CD14-positive monocyte (primary cell): ENCODE measurements around the gene RBKS. TPM values are rescaled to one million over a fixed set of nuclear protein-coding genes. Genes with fewer than 3 reads are reported as not detected.

ENCODE experiments used
- DNase-seq, 3 donors: peaks; one replicate each; pipeline ENCODE4 v3.0.0-alpha.2; 2011 to 2022
- H2AFZ ChIP-seq: 2 replicates; pipeline ENCODE4 v1.6.0; 2012; ENCODE audit warnings: mild to moderate bottlenecking, low read depth, low read length, inconsistent platforms; ENCODE audit not compliant: insufficient read depth, poor library complexity, severe bottlenecking
- H3K27ac ChIP-seq, 2 donors: 1 replicate in 1 of 2; 2 replicates in 1 of 2; pipeline ENCODE4 v1.5.1; 2012 to 2013; ENCODE audit warnings: low read length in 2 of 2, control low read depth in 1 of 2, inconsistent platforms in 1 of 2, low read depth in 1 of 2, mild to moderate bottlenecking in 1 of 2
- H3K27me3 ChIP-seq, 2 donors: one replicate each; pipeline versions ENCODE4 v1.6.0 to v1.6.1; 2011 to 2013; ENCODE audit warnings: low read length in 2 of 2; ENCODE audit not compliant: control insufficient read depth in 2 of 2, insufficient read depth in 2 of 2
- H3K36me3 ChIP-seq, 2 donors: replicated peaks in 1 of 2; 1 replicate in 1 of 2; 2 replicates in 1 of 2; pipeline versions ENCODE4 v1.5.1 to v1.6.1; 2012 to 2013; ENCODE audit warnings: low read length in 2 of 2, control low read depth in 1 of 2, inconsistent platforms in 1 of 2, mild to moderate bottlenecking in 1 of 2; ENCODE audit not compliant: insufficient read depth in 2 of 2, control insufficient read depth in 1 of 2
- H3K4me1 ChIP-seq, 2 donors: 1 replicate in 1 of 2; 2 replicates in 1 of 2; pipeline versions ENCODE4 v1.5.1 to v1.6.1; 2012 to 2013; ENCODE audit warnings: low read length in 2 of 2, control low read depth in 1 of 2, inconsistent platforms in 1 of 2, mild to moderate bottlenecking in 1 of 2, moderate library complexity in 1 of 2; ENCODE audit not compliant: insufficient read depth in 2 of 2, control insufficient read depth in 1 of 2
- H3K4me2 ChIP-seq: replicated peaks from 2 replicates; pipeline ENCODE3; 2012; ENCODE audit warnings: low read length, moderate library complexity, mild to moderate bottlenecking; ENCODE audit not compliant: poor library complexity, severe bottlenecking; ENCODE audit errors: extremely low read depth
- H3K4me3 ChIP-seq, 3 experiments: fragments of 200-600 bp in 1 of 3; sonication (generic) in 1 of 3; replicated peaks in 1 of 3; 1 replicate in 2 of 3; 2 replicates in 1 of 3; pipeline ENCODE4 v1.5.1; 2011 to 2013; ENCODE audit warnings: low read length in 3 of 3, mild to moderate bottlenecking in 3 of 3, control low read depth in 2 of 3, low read depth in 2 of 3, inconsistent platforms in 1 of 3, moderate library complexity in 1 of 3
- H3K79me2 ChIP-seq: 2 replicates; pipeline ENCODE4 v1.6.0; 2012; ENCODE audit warnings: mild to moderate bottlenecking, control low read depth, inconsistent platforms, low read length, moderate library complexity; ENCODE audit not compliant: insufficient read depth
- H3K9ac ChIP-seq: 2 replicates; pipeline ENCODE4 v1.6.0; 2017; ENCODE audit warnings: low read length, mild to moderate bottlenecking; ENCODE audit not compliant: insufficient read depth, poor library complexity, severe bottlenecking
- H3K9me3 ChIP-seq, 2 donors: replicated peaks in 1 of 2; 1 replicate in 1 of 2; 2 replicates in 1 of 2; pipeline versions ENCODE4 v1.5.1 to v1.6.1; 2012 to 2013; ENCODE audit warnings: low read length in 2 of 2, control low read depth in 1 of 2; ENCODE audit not compliant: control insufficient read depth in 1 of 2, insufficient read depth in 1 of 2
- H4K20me1 ChIP-seq: 2 replicates; pipeline ENCODE4 v1.6.0; 2012; ENCODE audit warnings: mild to moderate bottlenecking, low read length, control low read depth, moderate library complexity; ENCODE audit not compliant: insufficient read depth
- H3K27ac Mint-ChIP-seq, 7 donors: one replicate each; pipeline ENCODE4 v1.8.0; 2020; ENCODE audit warnings: mild to moderate bottlenecking in 7 of 7, mixed read lengths in 7 of 7, moderate library complexity in 6 of 7, inconsistent platforms in 2 of 7
- H3K27me3 Mint-ChIP-seq, 3 donors: one replicate each; pipeline ENCODE4 v1.8.0; 2021 to 2022; ENCODE audit warnings: low read depth in 3 of 3, mild to moderate bottlenecking in 3 of 3, mixed read lengths in 3 of 3, moderate library complexity in 3 of 3, inconsistent platforms in 1 of 3
- H3K36me3 Mint-ChIP-seq, 2 donors: one replicate each; pipeline ENCODE4 v1.8.0; 2020; ENCODE audit warnings: mixed read lengths in 2 of 2, inconsistent platforms in 1 of 2, mild to moderate bottlenecking in 1 of 2
- H3K4me1 Mint-ChIP-seq: one replicate; pipeline ENCODE4 v1.8.0; 2020; ENCODE audit warnings: mild to moderate bottlenecking, mixed read lengths
- H3K4me3 Mint-ChIP-seq, 2 donors: one replicate each; pipeline ENCODE4 v1.8.0; 2020; ENCODE audit warnings: mild to moderate bottlenecking in 2 of 2, mixed read lengths in 2 of 2, moderate library complexity in 1 of 2
- H3K9me3 Mint-ChIP-seq, 7 donors: one replicate each; pipeline ENCODE4 v1.8.0; 2020 to 2022; ENCODE audit warnings: mixed read lengths in 7 of 7, mild to moderate bottlenecking in 6 of 7, moderate library complexity in 6 of 7, inconsistent platforms in 2 of 7
- WGBS: methylation state at CpG from one replicate; pipeline ENCODE4 v1.1.5; 2013; ENCODE audit warnings: missing lambda C conversion rate; ENCODE audit not compliant: insufficient coverage; 5-methylcytosine and 5-hydroxymethylcytosine counted together
- intact Hi-C, 2 donors: fragments of 100-400 bp; cut with micrococcal nuclease; formaldehyde crosslinking; loops; one replicate each; pipeline versions ENCODE4 v1.15.0 to v1.15.1; 2023
- polyA plus RNA-seq, 3 donors: library from polyadenylated mRNA; depleted of rRNA in 1 of 3; unstranded in 2 of 3; stranded (reverse) in 1 of 3; fragments of 300-500 nt in 2 of 3; fragments of >200 nt in 1 of 3; fragmentation: Illumina TruSeq in 2 of 3; gene quantifications; 1 replicate in 2 of 3; 2 replicates in 1 of 3; pipeline ENCODE4 v1.2.3, GENCODE V29; 2012 to 2021
- TF ChIP-seq, protein P1 (sequence below): fragments of 200-600 bp; IDR thresholded peaks from one replicate; pipeline ENCODE4 v1.8.0; 2022; ENCODE audit warnings: antibody characterized with exemption, mild to moderate bottlenecking

The RBKS gene
- polyA plus RNA-seq, 3 donors: 3.9 to 39.1 (median 4.3) TPM

DNA sequence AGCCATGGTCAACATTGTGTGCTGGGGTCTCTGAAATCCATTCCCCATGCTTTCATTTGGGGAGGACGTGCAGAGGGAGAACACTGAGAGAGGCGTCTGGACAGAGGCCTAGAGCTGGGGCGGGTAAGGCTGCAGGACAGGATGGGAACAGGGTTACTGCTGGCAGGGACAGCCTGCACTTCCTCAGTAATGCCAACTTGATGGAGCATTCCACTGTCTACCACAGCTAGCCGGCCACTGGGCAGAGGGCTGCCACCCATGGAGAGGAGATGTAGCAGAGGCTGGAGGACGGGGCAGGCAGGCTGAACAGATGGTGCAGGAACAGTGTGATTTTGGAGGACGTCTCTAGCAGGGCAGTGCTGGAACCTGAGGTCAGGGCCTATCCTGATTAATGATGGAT, 89.3 kb downstream of the RBKS start:
- H3K27ac Mint-ChIP-seq: peak overlapping the region in 2 of 7 donors; percentile 46 to 60
- Histone ChIP-seq H3K79me2 (peaks cover 15% of the 10 kb centered on the region), H2AFZ (no peak overlapping the region), H3K9me3 (no peaks in the 10 kb centered on the region), H4K20me1 (no peaks in the 10 kb centered on the region), H3K36me3 (no peaks in the 10 kb centered on the region), H3K27me3 (no peaks in the 10 kb centered on the region), H3K4me3 (no peak overlapping the region), H3K4me2 (no peak overlapping the region), H3K4me1 (peaks cover 80 to 92% of the 10 kb centered on the region in 2 donors), H3K9ac (no peak overlapping the region), H3K27ac (no peak overlapping the region)
- intact Hi-C loops: no loop called here
- peaks cover 84% of the 10 kb centered on the region for H3K4me1 Mint-ChIP-seq
- TF ChIP-seq, protein P1, sequence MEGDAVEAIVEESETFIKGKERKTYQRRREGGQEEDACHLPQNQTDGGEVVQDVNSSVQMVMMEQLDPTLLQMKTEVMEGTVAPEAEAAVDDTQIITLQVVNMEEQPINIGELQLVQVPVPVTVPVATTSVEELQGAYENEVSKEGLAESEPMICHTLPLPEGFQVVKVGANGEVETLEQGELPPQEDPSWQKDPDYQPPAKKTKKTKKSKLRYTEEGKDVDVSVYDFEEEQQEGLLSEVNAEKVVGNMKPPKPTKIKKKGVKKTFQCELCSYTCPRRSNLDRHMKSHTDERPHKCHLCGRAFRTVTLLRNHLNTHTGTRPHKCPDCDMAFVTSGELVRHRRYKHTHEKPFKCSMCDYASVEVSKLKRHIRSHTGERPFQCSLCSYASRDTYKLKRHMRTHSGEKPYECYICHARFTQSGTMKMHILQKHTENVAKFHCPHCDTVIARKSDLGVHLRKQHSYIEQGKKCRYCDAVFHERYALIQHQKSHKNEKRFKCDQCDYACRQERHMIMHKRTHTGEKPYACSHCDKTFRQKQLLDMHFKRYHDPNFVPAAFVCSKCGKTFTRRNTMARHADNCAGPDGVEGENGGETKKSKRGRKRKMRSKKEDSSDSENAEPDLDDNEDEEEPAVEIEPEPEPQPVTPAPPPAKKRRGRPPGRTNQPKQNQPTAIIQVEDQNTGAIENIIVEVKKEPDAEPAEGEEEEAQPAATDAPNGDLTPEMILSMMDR: no peak
- H3K4me3 Mint-ChIP-seq: no peak overlapping the region
- 91% methylated on average over 5 of the region's 6 CpGs for WGBS
- peaks cover 0 to 5% of the 10 kb centered on the region in 2 donors for H3K36me3 Mint-ChIP-seq
- H3K27me3 Mint-ChIP-seq: peaks cover 0 to 4% (median 0%) of the 10 kb centered on the region in 3 donors
- DNase-seq: no peak
- peaks cover 1 to 9% (median 3%) of the 10 kb centered on the region in 7 donors for H3K9me3 Mint-ChIP-seq

DNA sequence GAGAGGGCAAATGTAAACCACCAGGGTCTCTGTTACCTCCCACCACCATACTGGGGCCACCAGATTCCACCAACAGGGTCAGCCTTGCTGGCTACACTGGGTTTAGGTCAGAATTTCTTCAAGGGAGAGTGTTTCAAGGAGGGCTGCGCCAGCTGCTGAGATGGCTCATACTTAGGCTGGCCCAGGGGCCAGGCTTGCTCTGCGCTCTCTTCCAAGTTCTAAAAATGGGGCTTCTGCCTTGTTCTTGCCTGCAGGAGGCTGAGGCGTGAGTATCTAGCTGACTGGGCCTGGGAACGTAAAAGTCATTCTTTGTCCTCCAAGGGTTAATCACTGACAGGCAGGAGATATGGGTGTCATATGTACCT, 90.6 kb downstream of the RBKS start:
- WGBS: 100% methylated on average over 3 of the region's 4 CpGs
- peaks cover 85% of the 10 kb centered on the region for H3K4me1 Mint-ChIP-seq
- intact Hi-C loops: loop anchor here in 1 of 2 donors (5.0 to 10.0 kb wide), 2 partner anchors 42 to 285 kb away; no protein-coding TSS in a partner anchor
- H2AFZ ChIP-seq: no peak overlapping the region
- H3K79me2 ChIP-seq: peaks cover 6% of the 10 kb centered on the region
- H3K27ac Mint-ChIP-seq: peak overlapping the region in 1 of 7 donors; percentile 37
- H3K4me2 ChIP-seq: no peak overlapping the region
- H3K27me3 Mint-ChIP-seq: peaks cover 0 to 4% (median 0%) of the 10 kb centered on the region in 3 donors
- DNase-seq: no peak
- H3K9me3 ChIP-seq: no peaks in the 10 kb centered on the region
- no peaks in the 10 kb centered on the region for H4K20me1 ChIP-seq
- no peak overlapping the region for H3K4me3 ChIP-seq
- no peaks in the 10 kb centered on the region for H3K27me3 ChIP-seq
- no peak overlapping the region for H3K9ac ChIP-seq
- H3K27ac ChIP-seq: no peak overlapping the region
- peaks cover 1 to 9% (median 3%) of the 10 kb centered on the region in 7 donors for H3K9me3 Mint-ChIP-seq
- no peaks in the 10 kb centered on the region for H3K36me3 ChIP-seq
- H3K36me3 Mint-ChIP-seq: peaks cover 0 to 5% of the 10 kb centered on the region in 2 donors
- no peak overlapping the region for H3K4me3 Mint-ChIP-seq
- TF ChIP-seq, protein P1: no peak
- H3K4me1 ChIP-seq: peaks cover 77 to 92% of the 10 kb centered on the region in 2 donors
